ENCODE measurements around the gene CBFA2T3.
"Not testable (repeated sequence)": the region's sequence is repeated elsewhere in the genome, so short reads cannot be mapped to it uniquely, and the experiment has no call there.

CBFA2T3 gene

GRCh38 chr16:89013111-89013510 lies 36.1 kb upstream of the CBFA2T3 start:
- no peak for DNase-seq (ENCODE audit: low read depth in 2 of 2)

- no peak for DNase-seq (ENCODE audit: low read depth in 2 of 2)
Measured at GRCh38 chr16:89012622-89012995, 35.6 kb upstream of the CBFA2T3 start.

- no peak for DNase-seq (ENCODE audit: low read depth in 2 of 2)
Measured at GRCh38 chr16:89011909-89012621, 35.1 kb upstream of the CBFA2T3 start.

DNA sequence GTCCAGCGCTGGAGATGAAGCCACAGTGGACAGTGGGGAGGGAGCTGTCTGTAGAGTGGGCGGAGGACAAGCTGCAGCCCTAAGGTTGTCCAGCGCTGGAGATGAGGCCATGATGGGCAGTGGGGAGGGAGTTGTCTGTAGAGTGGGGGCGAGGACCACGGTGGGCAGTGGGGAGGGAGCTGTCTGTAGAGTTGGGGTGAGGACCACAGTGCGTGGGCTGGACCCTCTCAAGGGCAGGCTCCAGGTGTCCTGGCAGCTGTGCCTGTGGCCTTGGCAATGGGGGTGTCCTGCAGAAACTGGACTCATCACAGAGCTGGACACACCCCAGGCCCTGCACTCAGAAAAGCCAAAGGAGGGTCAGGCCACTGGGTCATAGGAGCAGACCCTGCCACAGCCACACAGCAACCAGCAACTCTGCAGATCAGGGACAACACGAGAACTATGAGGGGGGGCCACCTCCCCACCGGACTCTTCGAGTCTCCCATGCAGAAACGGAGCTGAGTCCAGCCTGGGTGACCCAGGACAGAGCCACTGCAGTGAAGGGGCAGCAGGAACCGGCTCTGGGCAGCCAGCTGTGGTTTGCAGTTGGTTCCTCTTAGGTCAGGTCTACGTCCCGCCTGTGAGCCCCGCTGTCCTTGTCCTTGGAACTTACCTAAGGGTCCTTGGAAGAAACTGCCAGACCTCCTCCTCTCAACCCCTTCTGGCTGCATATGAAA lies 33.4 kb upstream of the CBFA2T3 start:
- no peak for DNase-seq (ENCODE audit: low read depth in 2 of 2)

DNA sequence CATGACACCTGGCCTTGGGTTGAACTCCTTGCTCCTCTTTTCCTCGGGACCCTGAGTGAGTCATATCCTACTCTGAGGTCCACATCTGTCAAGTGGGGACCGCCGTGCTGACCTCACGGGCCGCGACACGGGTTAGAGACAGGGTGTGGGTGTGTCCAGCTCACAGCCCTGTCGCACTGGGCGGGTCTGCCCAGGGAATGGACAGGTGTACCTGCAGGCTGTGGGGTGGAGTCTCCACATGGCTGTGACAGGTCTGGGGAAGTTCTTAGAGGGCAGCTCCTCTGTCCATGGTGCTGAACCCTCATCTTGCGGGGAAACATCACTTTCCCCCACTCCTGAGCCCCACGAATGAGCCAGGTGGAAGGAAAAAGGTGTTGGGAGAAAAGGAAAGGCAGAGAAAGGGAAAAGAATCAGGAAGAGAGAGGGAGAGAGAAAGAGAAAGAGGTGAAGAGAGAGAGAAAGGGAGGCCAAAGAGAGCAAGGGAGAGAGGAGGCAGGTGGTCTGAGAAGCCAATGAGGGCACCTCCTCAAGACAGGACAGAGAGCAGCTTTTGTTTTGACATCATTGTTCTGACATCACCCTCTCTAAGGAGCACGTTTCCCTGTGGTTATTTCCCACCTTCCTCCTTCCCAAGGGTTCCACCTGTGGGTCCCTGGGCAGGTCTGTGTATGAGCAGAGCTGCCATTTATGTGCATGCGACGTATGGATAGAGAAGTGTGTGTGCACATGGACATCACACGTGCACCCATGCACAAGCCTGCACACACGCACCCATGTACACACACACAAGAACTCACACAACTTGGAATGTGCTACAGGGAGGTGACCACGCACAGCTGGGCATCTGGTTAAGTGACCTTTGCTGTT lies 32.6 kb upstream of the CBFA2T3 start:
- no peak for DNase-seq (ENCODE audit: low read depth in 2 of 2)

GRCh38 chr16:89008796-89009195 lies 31.8 kb upstream of the CBFA2T3 start:
- not testable (repeated sequence) for DNase-seq (ENCODE audit: low read depth in 2 of 2)

DNA sequence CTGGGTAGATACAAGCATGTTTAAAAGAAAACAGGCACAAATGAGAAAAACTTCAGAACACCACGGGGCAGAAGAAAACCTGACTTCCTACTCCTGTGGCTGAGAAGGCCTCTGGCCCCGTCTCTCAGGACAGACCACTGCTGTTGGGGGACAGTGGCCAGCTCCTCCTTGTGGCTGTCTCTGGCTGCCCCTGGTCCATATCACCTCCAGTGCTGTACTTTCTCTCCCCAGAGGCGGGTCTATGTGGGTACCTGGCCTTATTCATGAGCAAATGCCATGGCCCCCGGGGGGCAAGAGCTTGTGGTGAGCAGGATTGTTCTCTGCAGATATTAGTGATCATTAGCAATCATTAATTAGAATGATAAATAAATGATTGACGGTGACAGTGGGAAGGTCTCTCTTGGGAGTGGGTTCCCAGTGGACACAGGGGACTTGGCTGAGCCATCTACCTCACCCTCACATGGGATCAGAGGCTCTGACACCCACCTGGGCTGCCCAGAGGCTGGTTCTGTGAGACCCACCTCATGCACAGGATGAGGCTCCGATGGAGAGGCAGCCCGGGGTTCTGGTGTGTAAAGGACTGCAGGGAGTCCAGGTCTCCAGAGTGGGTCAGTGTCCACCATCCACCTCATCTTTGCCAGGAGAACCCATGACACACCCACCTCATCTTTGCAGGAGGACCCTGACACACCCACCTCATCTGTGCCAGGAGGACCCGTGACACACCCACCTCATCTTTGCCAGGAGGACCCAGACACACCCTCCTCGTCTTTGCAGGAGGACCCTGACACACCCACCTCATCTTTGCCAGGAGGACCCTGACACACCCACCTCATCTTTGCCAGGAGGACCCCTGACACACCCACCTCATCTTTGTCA lies 30.6 kb upstream of the CBFA2T3 start:
- DNase-seq (ENCODE audit: low read depth in 2 of 2), result no peak

- no peak for DNase-seq (ENCODE audit: low read depth in 2 of 2)
Measured at GRCh38 chr16:89006036-89006752, 29.2 kb upstream of the CBFA2T3 start.

DNA sequence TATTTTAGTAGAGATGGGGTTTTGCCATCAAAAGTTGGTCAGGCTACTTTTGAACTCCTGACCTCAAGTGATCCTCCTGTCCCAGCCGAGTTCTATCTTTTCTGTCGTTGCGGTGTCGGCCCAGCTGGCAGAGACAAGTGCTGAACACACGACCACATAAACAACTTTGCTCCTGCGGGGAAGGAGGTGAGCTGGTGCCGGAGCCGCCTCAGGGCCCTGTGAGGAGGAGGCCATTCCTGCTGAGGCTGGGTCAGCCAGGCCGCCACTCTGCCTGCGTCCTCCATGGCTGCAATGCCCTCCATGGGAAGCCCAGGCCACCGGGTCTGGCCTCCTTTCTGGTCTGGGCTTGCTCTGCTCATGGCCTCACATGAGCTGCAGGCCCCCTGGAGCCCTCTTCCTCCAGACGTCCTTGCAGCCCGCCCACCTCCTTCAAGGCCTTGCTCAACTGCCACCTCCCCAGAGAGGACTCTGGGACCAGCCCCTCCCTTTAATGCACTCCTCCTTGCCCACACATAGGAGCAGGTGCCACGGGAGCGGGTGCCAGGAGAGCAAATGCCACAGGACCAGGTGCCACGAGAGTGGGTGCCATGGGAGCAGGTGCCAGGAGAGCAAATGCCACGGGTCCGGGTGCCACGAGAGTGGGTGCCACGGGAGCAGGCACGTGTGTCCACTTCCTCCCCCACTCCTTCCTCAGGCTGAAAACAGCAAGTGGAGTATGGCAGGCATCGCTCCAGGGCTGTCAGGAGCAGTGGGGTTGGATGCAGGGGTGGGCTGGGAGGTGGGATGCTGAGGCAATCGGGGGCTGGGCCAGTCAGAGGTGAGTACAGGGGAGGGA lies 28.4 kb upstream of the CBFA2T3 start:
- no peak for DNase-seq (ENCODE audit: low read depth in 2 of 2)

- no peak for DNase-seq (ENCODE audit: low read depth in 2 of 2)
Measured at GRCh38 chr16:89004209-89004831, 27.3 kb upstream of the CBFA2T3 start.

GRCh38 chr16:89003831-89004208 lies 26.8 kb upstream of the CBFA2T3 start:
- DNase-seq (ENCODE audit: low read depth in 2 of 2), result no peak

DNA sequence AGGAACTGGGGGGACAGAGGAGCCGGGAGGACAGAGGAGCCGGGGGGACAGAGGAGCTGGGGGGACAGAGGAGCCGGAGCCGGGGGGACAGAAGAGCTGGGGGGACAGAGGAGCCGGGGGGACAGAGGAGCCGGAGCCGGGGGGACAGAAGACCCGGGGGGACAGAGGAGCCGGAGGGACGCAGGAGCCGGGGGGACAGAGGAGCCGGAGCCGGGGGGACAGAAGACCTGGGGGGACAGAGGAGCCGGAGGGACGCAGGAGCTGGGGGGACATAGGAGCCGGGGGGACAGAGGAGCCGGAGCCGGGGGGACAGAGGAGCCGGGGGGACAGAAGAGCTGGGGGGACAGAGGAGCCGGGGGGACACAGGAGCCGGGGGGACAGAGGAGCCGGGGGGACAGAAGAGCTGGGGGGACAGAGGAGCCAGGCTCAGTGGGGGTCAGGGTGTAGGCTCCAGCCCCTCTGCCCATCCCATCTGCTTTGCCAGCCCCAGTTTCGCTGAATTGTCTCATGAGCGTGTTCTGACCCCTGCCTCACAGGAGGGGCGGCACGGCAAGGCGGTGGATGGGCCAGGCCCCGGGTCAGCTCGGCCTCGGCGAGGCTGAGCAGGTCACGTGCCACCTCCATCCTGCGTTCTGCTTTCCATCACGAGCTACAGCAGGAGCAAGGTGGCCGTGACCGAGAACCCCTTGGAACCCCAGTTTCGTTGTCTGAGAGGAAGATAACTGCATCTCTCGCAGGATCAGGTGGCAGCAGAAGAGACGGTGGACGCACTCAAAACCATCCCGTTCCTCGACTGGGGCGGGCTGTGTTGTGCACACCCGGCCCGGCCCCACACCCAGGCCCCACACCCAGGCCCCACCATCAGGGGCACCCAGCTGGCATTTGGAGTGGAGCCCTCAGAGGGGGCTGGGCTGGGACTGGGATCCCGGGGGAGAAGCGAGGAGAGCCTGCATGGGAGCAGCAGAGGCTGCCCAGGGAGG lies 26.1 kb upstream of the CBFA2T3 start:
- DNase-seq (ENCODE audit: low read depth in 2 of 2), result no peak

- not testable (repeated sequence) for DNase-seq (ENCODE audit: low read depth in 2 of 2)
Measured at GRCh38 chr16:89002081-89002480, 25.1 kb upstream of the CBFA2T3 start.

DNA sequence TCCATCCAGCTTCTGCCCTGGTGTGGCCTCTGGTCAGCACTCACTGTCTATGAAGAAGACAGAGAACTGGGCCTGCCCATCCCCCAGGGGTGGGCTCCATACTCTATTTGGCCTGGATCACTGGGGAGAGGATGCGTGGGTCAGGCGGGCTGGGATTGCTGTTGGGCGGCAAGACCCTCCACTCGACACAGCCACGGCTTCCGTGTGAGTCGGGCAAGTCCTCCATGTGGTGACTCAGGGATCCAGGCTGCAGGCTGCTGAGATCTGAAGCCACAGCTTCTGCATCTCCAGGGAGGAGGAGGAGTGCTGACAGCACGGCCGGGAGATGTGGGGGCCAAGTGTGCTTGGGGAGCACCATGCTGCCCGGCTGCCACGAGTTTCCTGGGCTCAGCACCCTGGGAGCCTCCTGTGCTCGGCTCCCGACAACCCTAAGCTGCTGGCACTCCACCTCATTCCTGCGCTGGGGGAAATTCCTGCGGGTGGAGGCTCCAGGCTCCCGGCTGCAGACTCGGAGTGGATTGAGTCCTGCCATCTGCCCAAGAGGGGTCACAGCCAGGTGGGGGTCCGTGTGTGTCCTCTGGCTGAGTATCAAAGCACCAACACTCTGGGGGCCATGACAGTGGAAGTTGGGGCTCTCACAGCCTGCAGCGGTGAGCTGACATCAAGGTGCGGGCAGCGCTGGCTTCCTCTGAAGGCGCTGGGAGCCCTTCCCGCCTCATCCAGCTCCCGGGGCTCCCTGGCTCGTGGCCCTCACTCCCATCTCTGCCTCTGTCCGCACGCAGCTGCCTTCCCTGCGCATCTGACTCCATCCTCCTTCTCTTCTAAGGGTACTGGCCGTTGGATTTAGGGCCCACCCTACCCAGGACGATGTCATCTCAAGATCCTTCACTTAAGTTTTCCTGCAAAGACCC lies 24.4 kb upstream of the CBFA2T3 start:
- DNase-seq (ENCODE audit: low read depth in 2 of 2), result no peak

- DNase-seq (ENCODE audit: low read depth in 2 of 2), result no peak
Measured at GRCh38 chr16:89000207-89000959, 23.4 kb upstream of the CBFA2T3 start.

GRCh38 chr16:88999457-89000206 lies 22.6 kb upstream of the CBFA2T3 start:
- DNase-seq (ENCODE audit: low read depth in 2 of 2), result peak in 1 of 2 experiments; percentile 17

Data from stimulated activated CD4-positive, alpha-beta T cell treated with anti-CD3 and anti-CD28 coated beads, Interleukin-12 subunit alpha, Interleukin-12 subunit beta, amount 100 ng/mL, for 24 hours (primary cell).